GM20431 (cell line): ENCODE data around the gene FBP1.

Source experiments
- in situ Hi-C: fragments of 300-500 bp; cut with MseI, MboI; formaldehyde crosslinking; loops from one replicate; pipeline ENCODE4 v1.15.0; 2020; ENCODE audit warnings: low sequenced_read_pairs; ENCODE audit not compliant: unreplicated experiment

Gene FBP1

DNA sequence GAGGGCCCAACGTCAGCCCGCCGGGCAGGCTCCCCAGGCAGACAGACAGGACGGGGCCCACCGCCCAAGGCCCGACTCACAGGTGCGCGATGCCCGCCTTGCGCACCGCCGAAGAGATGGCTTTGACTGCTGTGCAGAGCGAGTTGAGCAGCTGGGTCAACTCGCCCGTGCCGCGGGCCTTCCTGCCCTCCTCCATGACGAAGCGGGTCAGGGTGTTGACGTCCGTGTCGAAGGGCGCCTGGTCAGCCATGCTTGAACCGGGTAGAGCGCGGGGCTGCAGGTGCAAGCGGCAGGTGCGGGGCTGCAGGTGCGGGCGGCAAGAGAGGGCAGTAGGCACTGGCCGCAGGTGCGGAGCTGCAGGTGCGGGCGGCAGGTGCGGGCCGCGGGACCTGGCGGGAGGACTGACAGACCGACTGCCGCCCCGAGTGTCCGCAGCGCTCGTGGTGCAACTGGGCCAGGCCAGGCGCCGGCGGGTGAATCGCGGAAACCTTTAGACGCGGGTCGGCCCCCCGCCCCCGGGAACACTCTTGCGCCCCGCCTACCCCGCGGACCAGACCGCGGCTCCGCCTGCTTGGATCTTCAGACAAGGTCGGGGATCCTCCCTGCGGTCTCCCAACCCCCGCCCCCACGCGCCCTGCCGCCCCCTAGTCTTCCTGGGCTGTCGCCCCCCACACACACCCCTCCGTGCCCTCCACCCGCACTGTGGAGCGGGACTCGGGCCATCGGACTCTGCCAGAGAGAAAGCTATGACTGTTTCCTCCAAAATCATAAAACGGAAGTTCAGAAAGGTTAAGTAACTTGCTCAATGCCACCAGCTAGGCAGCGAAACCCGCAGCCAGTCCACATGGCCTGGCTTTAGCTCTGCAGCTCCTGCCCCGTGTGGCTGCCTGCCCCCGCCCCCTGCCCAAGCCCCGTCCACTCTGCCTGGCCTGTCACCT is at the start of gene FBP1:
Gene FBP1 (minus strand): TSS at position 458 of the 938 bp plus-strand sequence. CDS start 208 bp downstream, at position 250.
- in situ Hi-C loops, result no loop called here

GRCh38 chr9:94687451-94687850 is 48.1 kb upstream of the FBP1 start:
- in situ Hi-C loops, result loop anchor here (25.0 kb wide), 1 partner anchor 450 kb away; no protein-coding TSS in a partner anchor

DNA sequence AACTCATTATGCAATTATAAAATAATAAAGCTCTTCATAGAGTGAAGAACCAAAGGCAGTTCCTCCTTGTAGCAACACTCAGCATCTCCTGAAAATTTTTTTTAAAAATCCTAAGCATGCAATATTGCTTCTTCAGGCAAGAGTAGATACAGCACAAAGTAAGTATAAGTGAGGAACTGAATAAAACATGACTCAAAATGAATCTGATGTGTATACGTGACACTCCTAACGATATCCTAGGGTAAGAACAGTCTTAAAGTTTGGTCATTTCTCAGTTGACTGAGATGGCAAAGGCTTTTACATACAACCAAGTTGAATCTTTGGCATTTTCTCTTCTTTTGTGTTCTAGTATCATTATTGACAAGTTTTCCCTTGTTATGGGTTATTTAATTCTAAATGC is 46.0 kb upstream of the FBP1 start:
- in situ Hi-C loops, result loop anchor here (25.0 kb wide), 1 partner anchor 452 kb away; no protein-coding TSS in a partner anchor

- in situ Hi-C loops, result loop anchor here (25.0 kb wide), 1 partner anchor 456 kb away; no protein-coding TSS in a partner anchor
Measured at GRCh38 chr9:94681508-94681907, 42.2 kb upstream of the FBP1 start.

DNA sequence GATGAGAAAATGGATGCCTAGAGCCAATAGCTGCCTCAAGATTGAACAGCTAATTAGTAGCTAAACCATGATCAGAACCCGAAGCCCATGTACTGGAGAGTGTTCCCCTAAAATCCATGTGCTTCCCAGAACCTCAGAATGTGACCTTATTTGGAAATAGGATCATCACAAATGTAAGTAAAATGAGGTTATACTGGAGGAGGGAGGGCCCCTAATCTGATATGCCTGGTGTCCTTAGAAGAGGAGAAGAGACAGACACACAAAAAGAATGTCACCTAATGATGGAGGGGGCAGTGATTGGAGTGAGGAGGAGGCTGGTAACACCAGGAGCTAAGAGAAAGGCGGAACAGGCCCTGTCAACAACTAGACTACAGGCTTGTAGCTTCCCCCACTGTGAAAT is 41.3 kb upstream of the FBP1 start:
- in situ Hi-C loops, result loop anchor here (25.0 kb wide), 1 partner anchor 457 kb away; no protein-coding TSS in a partner anchor

DNA sequence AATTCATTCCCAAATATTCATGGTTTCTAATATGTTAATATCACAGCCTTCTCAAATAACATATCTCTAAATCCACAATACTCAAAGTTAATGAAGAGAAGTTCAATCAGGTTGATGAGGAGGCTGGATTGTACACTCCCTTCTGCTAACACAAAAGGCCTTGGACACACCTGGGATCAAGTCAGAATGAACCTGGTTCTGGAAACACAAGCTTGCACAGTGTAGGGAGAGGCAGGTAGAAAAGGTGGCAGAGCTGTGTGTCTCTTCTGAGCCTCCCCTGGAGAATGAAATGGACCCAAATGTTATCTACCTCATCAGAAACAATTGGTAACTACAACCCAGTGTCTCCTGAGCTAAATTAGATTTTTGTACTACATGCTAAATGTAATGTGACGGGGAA is 40.7 kb upstream of the FBP1 start:
- in situ Hi-C loops, result loop anchor here (25.0 kb wide), 1 partner anchor 457 kb away; no protein-coding TSS in a partner anchor

GRCh38 chr9:94679587-94679986 is 40.3 kb upstream of the FBP1 start:
- in situ Hi-C loops, result loop anchor here (25.0 kb wide), 1 partner anchor 458 kb away; no protein-coding TSS in a partner anchor

GRCh38 chr9:94677929-94678328 is 38.6 kb upstream of the FBP1 start:
- in situ Hi-C loops, result loop anchor here (25.0 kb wide), 1 partner anchor 459 kb away; no protein-coding TSS in a partner anchor

DNA sequence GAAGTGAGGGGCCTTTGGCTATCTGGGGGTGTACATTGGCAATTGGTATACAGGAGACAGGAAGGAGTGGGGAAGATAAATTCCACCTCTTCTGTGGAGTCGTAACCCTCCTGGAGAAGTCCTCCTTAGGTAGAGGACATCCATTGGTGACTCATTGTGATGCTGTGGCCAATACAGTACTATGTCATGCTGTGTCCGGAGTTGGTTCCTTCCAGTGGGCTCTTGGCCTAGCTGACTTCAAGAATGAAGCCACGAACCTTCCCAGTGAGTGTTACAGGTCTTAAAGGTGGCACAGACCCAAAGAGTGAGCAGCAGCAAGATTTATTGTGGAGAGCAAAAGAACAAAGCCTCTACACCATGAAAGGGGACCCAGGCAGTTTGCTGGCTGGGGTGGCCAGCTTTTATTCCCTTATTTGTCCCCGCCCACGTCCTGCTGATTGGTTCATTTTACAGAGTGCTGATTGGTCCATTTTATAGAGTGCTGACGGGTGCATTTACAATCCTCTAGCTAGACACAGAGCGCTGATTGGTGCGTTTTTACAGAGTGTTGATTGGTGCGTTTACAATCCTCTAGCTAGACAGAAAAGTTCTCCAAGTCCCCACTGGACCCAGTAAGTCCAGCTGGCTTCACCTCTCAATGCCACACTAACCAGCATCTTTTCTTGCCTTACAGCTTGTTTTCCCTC is 37.3 kb upstream of the FBP1 start:
- in situ Hi-C loops, result loop anchor here (25.0 kb wide), 1 partner anchor 461 kb away; no protein-coding TSS in a partner anchor

DNA sequence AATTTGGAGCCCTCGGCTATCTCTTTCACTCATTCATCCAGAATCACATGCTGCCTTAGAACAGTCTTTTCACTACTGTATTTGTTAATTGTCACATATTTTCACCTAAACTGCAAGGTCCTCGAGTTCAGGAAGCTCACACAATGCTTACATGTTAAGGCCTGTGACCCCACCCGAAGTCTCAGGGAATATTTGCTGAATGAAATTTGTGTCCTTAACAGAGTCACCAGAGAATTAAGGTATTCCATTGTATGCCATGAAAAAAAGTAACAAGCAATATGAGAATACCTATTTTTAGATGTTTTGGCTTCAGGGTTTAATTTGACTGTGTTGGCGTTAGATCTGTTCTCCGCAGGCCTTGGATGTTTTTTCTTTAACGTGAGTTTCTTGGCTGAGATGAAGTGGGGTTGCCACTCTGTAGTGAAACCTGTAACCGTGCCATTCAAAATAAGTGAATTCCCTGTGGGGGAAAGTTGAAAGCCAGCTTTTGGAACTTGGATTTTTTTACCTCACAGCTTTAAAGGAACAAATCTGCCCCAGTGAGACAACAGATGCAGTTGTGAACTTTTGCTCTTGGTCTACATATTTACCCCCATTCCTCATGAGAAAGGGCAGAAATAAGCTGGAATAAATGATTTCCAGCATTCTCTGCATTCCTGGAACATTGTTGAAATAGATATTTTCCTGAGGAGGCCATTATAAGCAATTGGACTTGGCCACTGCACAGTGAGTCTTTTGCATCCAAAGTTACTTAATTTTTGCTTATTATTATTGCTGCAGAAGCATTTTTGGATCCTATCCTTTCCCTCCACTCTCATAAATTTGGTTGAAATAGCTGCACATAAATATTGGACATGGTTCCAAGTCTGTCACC is 35.9 kb upstream of the FBP1 start:
- in situ Hi-C loops, result loop anchor here (25.0 kb wide), 1 partner anchor 462 kb away; no protein-coding TSS in a partner anchor

GRCh38 chr9:94672811-94673487 is 33.6 kb upstream of the FBP1 start:
- in situ Hi-C loops, result no loop called here

- in situ Hi-C loops, result no loop called here
Measured at GRCh38 chr9:94668928-94669729, 29.8 kb upstream of the FBP1 start.

GRCh38 chr9:94668418-94668927 is 29.2 kb upstream of the FBP1 start:
- in situ Hi-C loops, result no loop called here

- in situ Hi-C loops, result no loop called here
Measured at GRCh38 chr9:94666364-94667099, 27.2 kb upstream of the FBP1 start.

- in situ Hi-C loops, result no loop called here
Measured at GRCh38 chr9:94665613-94666012, 26.3 kb upstream of the FBP1 start.

GRCh38 chr9:94664801-94665200 is 25.5 kb upstream of the FBP1 start:
- in situ Hi-C loops, result no loop called here

DNA sequence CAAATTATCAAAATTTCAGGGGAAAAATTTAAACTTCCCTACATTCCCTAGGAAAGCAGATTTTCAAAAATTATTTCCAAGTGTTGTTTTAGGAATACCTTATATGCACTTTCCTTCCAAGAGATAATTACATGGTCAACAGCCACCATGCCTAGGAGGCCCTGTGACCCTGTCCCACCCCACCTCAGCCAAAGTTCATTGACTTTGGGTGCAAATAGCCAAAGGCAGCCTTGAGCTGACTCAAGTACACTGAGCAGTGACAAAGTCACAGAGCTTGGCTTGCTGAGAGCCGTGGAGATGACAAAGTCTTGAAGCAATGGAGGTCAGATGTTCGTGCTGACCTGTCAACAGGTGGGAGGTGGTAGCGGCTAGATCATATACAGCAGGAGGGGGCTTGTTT is 24.3 kb upstream of the FBP1 start:
- in situ Hi-C loops, result no loop called here
